ENCODE data around the gene SRP68. TPM values are rescaled to one million over a fixed set of nuclear protein-coding genes. Genes with fewer than 3 reads are reported as not detected.

SRP68 gene
- total and polyA plus RNA-seq, 4 donors = 17.7 to 36.7 (median 28.7) TPM

- DNase-seq (ENCODE audit: low spot score) = no peak
- Histone ChIP-seq H3K4me3 (ENCODE audit: low read depth in 1 of 3, low read length in 3 of 3) (no peak overlapping the region), H3K4me1 (ENCODE audit: control insufficient read depth in 4 of 4, insufficient read depth in 4 of 4, low read length in 3 of 4) (no peaks in the 10 kb centered on the region), H3K36me3 (ENCODE audit: control insufficient read depth in 4 of 4, insufficient read depth in 3 of 4, low read depth in 1 of 4, low read length in 3 of 4) (peaks cover 16 to 70% (median 43%) of the 10 kb centered on the region in 4 donors), H3K27me3 (ENCODE audit: control insufficient read depth in 4 of 4, insufficient read depth in 4 of 4, low read length in 3 of 4) (no peaks in the 10 kb centered on the region), H3K9ac (ENCODE audit: low read depth in 1 of 2, low read length in 2 of 2) (no peak overlapping the region), H3K27ac (ENCODE audit: low read depth in 1 of 2, low read length in 2 of 2) (no peak overlapping the region), H3K9me3 (ENCODE audit: control insufficient read depth in 4 of 4, low read length in 3 of 4) (no peaks in the 10 kb centered on the region)
- 94% methylated on average over 32 of the region's 32 CpGs for WGBS
- TF ChIP-seq RXRA (IDR thresholded peaks at IDR 0.05) (no peak), YY1 (IDR thresholded peaks at IDR 0.05) (no peak), ATF3 (IDR thresholded peaks at IDR 0.05) (no peak), FOXA2 (IDR thresholded peaks at IDR 0.05) (no peak), ZBTB33 (IDR thresholded peaks at IDR 0.05) (no peak), TAF1 (conservative IDR thresholded peaks at IDR 0.05) (no peak), EGR1 (IDR thresholded peaks at IDR 0.05; ENCODE audit: low read depth in 2 of 2) (no peak), HNF4A (conservative IDR thresholded peaks at IDR 0.05) (no peak), GABPA (IDR thresholded peaks at IDR 0.05 in 1 of 2, conservative IDR thresholded peaks at IDR 0.05 in 1 of 2) (no peak), RAD21 (IDR thresholded peaks at IDR 0.05) (no peak), SP1 (IDR thresholded peaks at IDR 0.05) (no peak), JUND (IDR thresholded peaks at IDR 0.05) (no peak), HNF4G (IDR thresholded peaks at IDR 0.05) (no peak)
Observed at GRCh38 chr17:76089680-76090516, 17.6 kb upstream of the SRP68 start.

DNA sequence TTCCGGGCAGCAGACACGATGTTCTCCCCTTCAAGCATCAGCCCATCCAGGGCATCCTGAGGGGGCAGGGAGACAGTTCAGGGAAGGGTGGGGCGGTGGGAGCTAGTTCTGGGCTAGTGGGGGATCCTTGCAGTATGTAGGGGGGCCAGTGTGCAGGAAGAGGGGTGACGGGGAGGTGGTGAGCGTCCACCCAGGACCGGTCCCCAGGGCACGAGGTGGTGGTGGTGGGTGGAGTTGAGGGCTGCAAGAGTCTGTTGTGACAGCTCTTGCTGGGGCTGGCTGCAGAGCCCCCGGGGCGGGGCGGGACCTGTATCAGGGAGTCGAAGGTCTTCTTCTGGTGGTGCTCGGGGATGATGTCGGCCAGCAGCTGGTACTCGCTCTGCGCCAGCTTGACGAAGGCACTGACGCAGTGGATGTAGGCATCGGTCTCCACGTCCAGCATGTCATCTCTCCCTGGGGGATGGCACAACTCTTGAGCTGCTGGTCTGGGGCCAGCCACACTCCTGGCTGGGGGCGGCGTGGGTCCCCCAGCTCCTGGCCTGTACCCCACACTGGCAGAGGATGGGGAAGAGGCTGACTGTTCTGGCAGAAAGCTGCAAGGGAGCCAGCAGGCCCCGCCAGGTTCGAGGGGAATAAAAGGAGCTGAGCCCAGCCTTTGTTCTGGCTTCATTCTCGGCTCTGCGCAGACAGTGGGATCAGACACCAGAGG lies 16.7 kb upstream of the SRP68 start:
- Histone ChIP-seq H3K36me3 (ENCODE audit: control insufficient read depth in 4 of 4, insufficient read depth in 3 of 4, low read depth in 1 of 4, low read length in 3 of 4) (peaks cover 16 to 74% (median 47%) of the 10 kb centered on the region in 4 donors), H3K9ac (ENCODE audit: low read depth in 1 of 2, low read length in 2 of 2) (no peak overlapping the region), H3K27ac (ENCODE audit: low read depth in 1 of 2, low read length in 2 of 2) (no peak overlapping the region), H3K4me3 (ENCODE audit: low read depth in 1 of 3, low read length in 3 of 3) (no peak overlapping the region), H3K9me3 (ENCODE audit: control insufficient read depth in 4 of 4, low read length in 3 of 4) (no peaks in the 10 kb centered on the region), H3K4me1 (ENCODE audit: control insufficient read depth in 4 of 4, insufficient read depth in 4 of 4, low read length in 3 of 4) (no peaks in the 10 kb centered on the region), H3K27me3 (ENCODE audit: control insufficient read depth in 4 of 4, insufficient read depth in 4 of 4, low read length in 3 of 4) (no peaks in the 10 kb centered on the region)
- 96% methylated on average over 25 of the region's 25 CpGs for WGBS
- no peak for TF ChIP-seq GABPA (IDR thresholded peaks at IDR 0.05 in 1 of 2, conservative IDR thresholded peaks at IDR 0.05 in 1 of 2)
- TF ChIP-seq FOXA1 (IDR thresholded peaks at IDR 0.05) = no peak
- no peak for TF ChIP-seq HNF4A (conservative IDR thresholded peaks at IDR 0.05)
- DNase-seq (ENCODE audit: low spot score) = no peak
